B cell (primary cell): ENCODE measurements around the gene MAP3K7CL. TPM values are rescaled to one million over a fixed set of nuclear protein-coding genes. Genes with fewer than 3 reads are reported as not detected.

ENCODE experiments used
- ATAC-seq: fragments of 200-7000 bp; cut with Tn5 transposase; one replicate; pipeline ENCODE4 v1.10.0; 2021; ENCODE audit warnings: low read depth, mild to moderate bottlenecking, moderate number of reproducible peaks, moderate library complexity
- CTCF ChIA-PET: fragments of 350-600 bp; sonication (Branson Sonifier 250); formaldehyde crosslinking; loops from one replicate; lab custom pipeline; 2021; ENCODE audit warnings: antibody characterized with exemption, inconsistent platforms; lab: Charles Lee
- POLR2A ChIA-PET: fragments of 350-600 bp; sonication (Branson Sonifier 250); formaldehyde crosslinking; loops from one replicate; lab custom pipeline; 2021; ENCODE audit warnings: antibody characterized with exemption; lab: Charles Lee
- DNase-seq: peaks from one replicate; pipeline ENCODE4 v3.0.0; 2013
- H2AFZ ChIP-seq: 2 replicates; pipeline ENCODE4 v1.6.1; 2012; ENCODE audit warnings: mild to moderate bottlenecking, low read depth, low read length; ENCODE audit not compliant: insufficient read depth, poor library complexity, severe bottlenecking
- H3K27ac ChIP-seq, 2 donors: 1 replicate in 1 of 2; 2 replicates in 1 of 2; pipeline ENCODE4 v1.5.1; 2012 to 2013; ENCODE audit warnings: low read length in 2 of 2, mild to moderate bottlenecking in 2 of 2, moderate library complexity in 1 of 2
- H3K27me3 ChIP-seq, 4 experiments: fragments of 200-600 bp in 1 of 4; sonication (generic) in 1 of 4; replicated peaks in 1 of 4; 1 replicate in 2 of 4; 2 replicates in 2 of 4; pipeline versions ENCODE4 v1.6.1 to v1.7.0; 2013 to 2016; ENCODE audit warnings: low read length in 3 of 4, mild to moderate bottlenecking in 2 of 4, mixed read lengths in 1 of 4, moderate library complexity in 1 of 4; ENCODE audit not compliant: insufficient read depth in 4 of 4, control insufficient read depth in 3 of 4; ENCODE audit errors: control extremely low read depth in 1 of 4
- H3K36me3 ChIP-seq, 2 experiments: replicated peaks in 1 of 2; 1 replicate in 1 of 2; 2 replicates in 1 of 2; pipeline versions ENCODE4 v1.6.1 to v1.7.1; 2013; ENCODE audit warnings: low read length in 1 of 2; ENCODE audit not compliant: insufficient read depth in 2 of 2, control insufficient read depth in 1 of 2; ENCODE audit errors: control extremely low read depth in 1 of 2, extremely low read depth in 1 of 2
- H3K4me1 ChIP-seq, 2 donors: fragments of 200-600 bp in 1 of 2; sonication (generic) in 1 of 2; 1 replicate in 1 of 2; 2 replicates in 1 of 2; pipeline versions ENCODE4 v1.5.1 to v1.6.1; 2013 to 2017; ENCODE audit warnings: low read length in 2 of 2; ENCODE audit not compliant: control insufficient read depth in 2 of 2, insufficient read depth in 2 of 2
- H3K4me2 ChIP-seq: replicated peaks from 2 replicates; pipeline ENCODE3; 2012; ENCODE audit warnings: mild to moderate bottlenecking, low read depth, low read length; ENCODE audit not compliant: poor library complexity, severe bottlenecking
- H3K4me3 ChIP-seq, 5 experiments: fragments of 200-600 bp in 1 of 5; sonication (generic) in 1 of 5; 1 replicate in 3 of 5; 2 replicates in 2 of 5; pipeline versions ENCODE4 v1.5.1 to v1.7.0; 2011 to 2016; ENCODE audit warnings: low read length in 4 of 5, mild to moderate bottlenecking in 4 of 5, low read depth in 2 of 5, control low read depth in 1 of 5, moderate library complexity in 1 of 5; ENCODE audit not compliant: insufficient read depth in 1 of 5; ENCODE audit errors: control extremely low read depth in 1 of 5, extremely low read depth in 1 of 5
- H3K79me2 ChIP-seq: fragments of 200-600 bp; sonication (generic); one replicate; pipeline ENCODE4 v1.6.0; 2016; ENCODE audit warnings: low read length; ENCODE audit not compliant: control insufficient read depth, insufficient read depth
- H3K9ac ChIP-seq: fragments of 200-600 bp; sonication (generic); 2 replicates; pipeline ENCODE4 v1.6.1; 2017; ENCODE audit warnings: mild to moderate bottlenecking, low read length, moderate library complexity
- H3K9me3 ChIP-seq, 3 donors: one replicate each; pipeline versions ENCODE4 v1.6.1 to v1.7.1; 2013; ENCODE audit warnings: low read length in 2 of 3; ENCODE audit not compliant: control insufficient read depth in 2 of 3, insufficient read depth in 1 of 3; ENCODE audit errors: control extremely low read depth in 1 of 3
- H4K20me1 ChIP-seq: 2 replicates; pipeline ENCODE4 v1.6.0; 2012; ENCODE audit warnings: mild to moderate bottlenecking, low read length; ENCODE audit not compliant: insufficient read depth, control insufficient read depth, poor library complexity, severe bottlenecking
- H3K27ac Mint-ChIP-seq: one replicate; pipeline ENCODE4 v1.8.0; 2021; ENCODE audit warnings: mixed read lengths
- H3K27me3 Mint-ChIP-seq: one replicate; pipeline ENCODE4 v1.8.0; 2021; ENCODE audit warnings: mixed read lengths
- H3K4me1 Mint-ChIP-seq: one replicate; pipeline ENCODE4 v1.8.0; 2021; ENCODE audit warnings: mixed read lengths
- H3K4me3 Mint-ChIP-seq: one replicate; pipeline ENCODE4 v1.8.0; 2021; ENCODE audit warnings: mixed read lengths
- H3K9me3 Mint-ChIP-seq: one replicate; pipeline ENCODE4 v1.8.0; 2022; ENCODE audit warnings: mixed read lengths; ENCODE audit not compliant: insufficient read depth
- CTCF ChIP-seq: fragments of 200-600 bp; IDR thresholded peaks from one replicate; pipeline ENCODE4 v1.8.0; 2022; ENCODE audit warnings: antibody characterized with exemption, mild to moderate bottlenecking
- EZH2 ChIP-seq: IDR thresholded peaks from 2 replicates; pipeline ENCODE4 v1.6.1; 2012; ENCODE audit warnings: borderline replicate concordance, low read depth, mild to moderate bottlenecking, moderate library complexity, low read length; ENCODE audit not compliant: insufficient read depth, poor library complexity, severe bottlenecking
- WGBS: methylation state at CpG from one replicate; pipeline ENCODE4 v1.1.5; 2013; ENCODE audit warnings: missing lambda C conversion rate; ENCODE audit not compliant: insufficient coverage; 5-methylcytosine and 5-hydroxymethylcytosine counted together
- intact Hi-C: fragments of 100-400 bp; cut with micrococcal nuclease; formaldehyde crosslinking; loops from one replicate; pipeline ENCODE4 v1.10.0; 2022
- polyA plus RNA-seq: library from polyadenylated mRNA; depleted of rRNA; stranded (reverse); fragments of >200 nt; gene quantifications from 2 replicates; pipeline ENCODE4 v1.2.3, GENCODE V29; 2012
- total RNA-seq, 2 donors: library from RNA; stranded (reverse); fragments of 120-200 nt in 1 of 2; gene quantifications; 1 replicate in 1 of 2; 2 replicates in 1 of 2; pipeline versions ENCODE4 v1.2.3 to v1.2.4, GENCODE V29; 2013 to 2022

MAP3K7CL gene
- total and polyA plus RNA-seq, 2 donors (not counting 1 experiment from before 2014, with no cell fraction given), result 8.9 to 11.9 TPM

- Mint-ChIP-seq H3K9me3 (no peaks in the 10 kb centered on the region), H3K4me1 (peaks cover 3% of the 10 kb centered on the region), H3K27me3 (no peaks in the 10 kb centered on the region), H3K27ac (no peak overlapping the region), H3K4me3 (no peak overlapping the region)
- H3K4me3 ChIP-seq, result no peak overlapping the region
- WGBS, result no CpG with 5 or more reads among the region's 7 CpGs
- no peaks in the 10 kb centered on the region for H3K36me3 ChIP-seq
- H2AFZ ChIP-seq, result no peak overlapping the region
- H3K27ac ChIP-seq, result no peak overlapping the region
- no peak overlapping the region for H3K4me2 ChIP-seq
- no peak for DNase-seq
- H3K9me3 ChIP-seq, result no peaks in the 10 kb centered on the region
- CTCF ChIA-PET, result no interaction called here
- H4K20me1 ChIP-seq, result no peaks in the 10 kb centered on the region
- no peaks in the 10 kb centered on the region for H3K27me3 ChIP-seq
- TF ChIP-seq EZH2 (no peak), CTCF (no peak)
- POLR2A ChIA-PET, result no interaction called here
- ATAC-seq, result no peak
- H3K4me1 ChIP-seq, result no peaks in the 10 kb centered on the region
- intact Hi-C loops, result no loop called here
- no peaks in the 10 kb centered on the region for H3K79me2 ChIP-seq
- H3K9ac ChIP-seq, result no peak overlapping the region
These were observed 15.5 kb downstream of the MAP3K7CL start for GRCh38 chr21:29145852-29146453.

GRCh38 chr21:29146726-29147125 is 16.3 kb downstream of the MAP3K7CL start:
- no peaks in the 10 kb centered on the region for H3K9me3 ChIP-seq
- POLR2A ChIA-PET, result no interaction called here
- CTCF ChIA-PET, result no interaction called here
- H3K9me3 Mint-ChIP-seq, result no peaks in the 10 kb centered on the region
- H3K27me3 ChIP-seq, result no peaks in the 10 kb centered on the region
- H3K4me1 Mint-ChIP-seq, result peaks cover 3% of the 10 kb centered on the region
- DNase-seq, result no peak
- no peaks in the 10 kb centered on the region for H3K79me2 ChIP-seq
- no peaks in the 10 kb centered on the region for H3K4me1 ChIP-seq
- no peak overlapping the region for H3K9ac ChIP-seq
- TF ChIP-seq EZH2, result no peak
- no peak overlapping the region for H3K27ac ChIP-seq
- WGBS, result no CpG with 5 or more reads among the region's 1 CpG
- no peak overlapping the region for H2AFZ ChIP-seq
- H3K36me3 ChIP-seq, result no peaks in the 10 kb centered on the region
- H3K4me3 ChIP-seq, result no peak overlapping the region
- no peaks in the 10 kb centered on the region for H4K20me1 ChIP-seq
- ATAC-seq, result no peak
- H3K4me3 Mint-ChIP-seq, result no peak overlapping the region
- H3K27ac Mint-ChIP-seq, result no peak overlapping the region
- intact Hi-C loops, result no loop called here
- no peak overlapping the region for H3K4me2 ChIP-seq
- H3K27me3 Mint-ChIP-seq, result no peaks in the 10 kb centered on the region
